Activated gamma-delta T cell treated with anti-CD3 and anti-CD28 coated beads, Interleukin-2, amount 50 U/mL, for 16 hours (primary cell): ENCODE data around the gene SYNPO2.
"Not testable (repeated sequence)": the region's sequence is repeated elsewhere in the genome, so short reads cannot be mapped to it uniquely, and the experiment has no call there.

ENCODE experiments used
- DNase-seq: peaks from one replicate; pipeline ENCODE4 v3.0.0-alpha.2; 2020; ENCODE audit warnings: low read depth

Gene SYNPO2

DNA sequence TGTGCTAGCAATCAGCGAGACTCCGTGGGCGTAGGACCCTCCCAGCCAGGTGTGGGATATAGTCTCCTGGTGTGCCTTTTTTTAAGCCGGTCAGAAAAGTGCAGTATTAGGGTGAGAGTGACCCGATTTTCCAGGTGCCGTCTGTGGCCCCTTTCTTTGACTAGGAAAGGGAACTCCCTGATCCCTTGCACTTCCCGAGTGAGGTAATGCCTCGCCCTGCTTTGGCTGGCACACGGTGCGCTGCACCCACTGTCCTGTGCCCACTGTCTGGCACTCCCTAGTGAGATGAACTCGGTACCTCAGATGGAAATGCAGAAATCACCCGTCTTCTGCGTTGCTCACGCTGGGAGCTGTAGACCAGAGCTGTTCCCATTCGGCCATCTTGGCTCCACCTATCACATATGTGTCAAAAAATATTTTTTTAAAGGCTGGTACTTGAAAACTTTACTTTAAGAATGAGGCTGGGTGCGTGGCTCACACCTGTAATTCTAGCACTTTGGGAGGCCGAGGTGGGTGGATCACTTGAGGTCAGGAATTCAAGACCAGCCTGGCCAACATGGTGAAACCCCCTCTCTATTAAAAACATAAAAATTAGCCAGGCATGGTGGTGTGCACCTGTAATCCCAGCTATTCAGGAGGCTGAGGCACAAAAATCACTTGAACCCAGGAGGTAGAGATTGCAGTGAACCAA is 179.2 kb downstream of the SYNPO2 start:
- DNase-seq: not testable (repeated sequence)

DNA sequence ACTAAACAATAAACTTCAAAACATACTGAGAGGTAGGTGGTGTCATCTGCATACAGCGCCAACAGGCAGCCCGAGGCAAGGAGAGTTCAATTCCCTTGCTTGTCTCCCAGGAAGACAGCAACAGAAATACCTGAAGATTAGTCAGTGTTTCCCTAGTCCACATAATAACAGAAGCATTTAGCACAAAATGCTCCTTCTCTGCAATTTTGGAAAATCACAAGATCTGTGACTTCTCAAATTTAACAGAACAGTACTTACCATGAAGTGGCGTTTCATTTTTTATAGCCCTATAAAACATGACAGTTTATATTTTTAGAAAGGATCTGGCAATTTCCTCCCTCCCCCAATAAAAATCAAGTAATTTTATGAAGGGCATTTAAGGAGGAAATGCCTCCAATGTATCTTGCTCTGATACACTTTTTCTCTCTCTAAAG is 179.9 kb downstream of the SYNPO2 start:
- DNase-seq: no peak

DNA sequence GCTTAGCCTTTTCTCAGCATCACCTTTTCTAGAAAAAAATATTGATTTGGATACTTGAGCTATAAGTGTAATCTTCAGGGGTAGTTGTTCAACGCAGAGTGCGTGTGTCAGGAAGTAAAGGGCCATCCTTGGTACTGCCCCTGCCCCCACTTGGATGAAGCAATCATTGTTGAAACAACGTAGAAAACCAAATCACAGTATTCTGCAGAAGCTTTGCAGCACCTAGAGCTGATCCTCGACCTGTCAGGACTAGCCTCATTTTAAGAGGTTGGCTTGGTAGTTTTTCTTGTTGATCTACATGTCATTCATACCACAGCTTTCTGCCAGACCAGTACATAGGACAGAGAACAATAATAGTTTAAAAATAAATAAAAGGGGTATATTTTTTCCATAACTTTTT is 181.6 kb downstream of the SYNPO2 start:
- no peak for DNase-seq

DNA sequence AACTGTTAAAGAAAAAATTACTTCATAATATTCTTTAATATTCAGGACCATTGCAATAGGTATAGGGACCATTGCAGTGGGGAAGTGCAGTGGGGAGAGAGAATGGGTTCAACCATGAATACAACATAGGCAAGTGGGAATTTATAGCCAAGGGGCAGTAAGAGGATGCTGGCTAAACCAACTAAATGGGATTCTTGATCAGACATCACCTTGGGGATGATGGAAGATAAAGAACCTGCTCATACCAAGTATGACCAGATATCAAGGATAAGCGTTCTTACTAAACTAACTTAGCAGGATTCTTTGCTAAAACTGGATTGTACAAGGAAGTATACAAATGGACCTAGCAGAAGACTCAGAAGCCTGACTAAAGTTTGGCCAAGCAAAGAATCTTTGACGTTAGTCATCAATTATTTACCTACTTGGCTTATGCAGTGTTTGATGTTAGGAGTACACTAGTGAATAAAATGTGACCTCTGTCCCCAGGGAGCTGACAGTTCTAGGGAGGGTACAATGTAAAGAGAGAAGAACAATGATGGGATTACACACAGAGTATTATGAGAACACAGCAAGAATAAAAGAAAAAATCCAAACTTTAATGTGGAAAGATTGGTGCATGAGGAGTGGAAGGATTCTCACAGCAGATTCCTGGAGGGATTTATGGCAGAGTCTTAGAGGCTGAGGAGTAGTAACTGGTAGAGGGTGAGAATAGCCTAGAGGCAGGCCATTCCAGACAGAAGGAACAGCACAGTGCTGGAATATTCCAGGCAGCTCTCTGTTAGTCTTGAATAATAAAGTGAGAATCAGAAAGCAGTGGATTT is 192.3 kb downstream of the SYNPO2 start:
- no peak for DNase-seq

DNA sequence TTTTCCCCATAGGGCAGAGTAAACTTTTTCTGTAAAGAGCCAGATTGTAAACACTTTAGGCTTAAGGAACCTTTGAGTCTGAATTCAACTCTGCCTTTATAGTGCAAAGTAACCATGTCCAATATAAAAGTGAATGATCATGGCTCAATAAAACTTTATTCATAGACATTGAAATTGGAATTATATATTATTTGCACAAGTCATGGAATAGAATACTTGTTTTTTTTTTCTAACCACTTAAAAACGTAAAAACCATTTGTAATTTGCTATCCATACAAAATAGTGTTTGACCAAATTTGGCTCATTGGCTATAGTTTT is 192.8 kb downstream of the SYNPO2 start:
- no peak for DNase-seq

DNA sequence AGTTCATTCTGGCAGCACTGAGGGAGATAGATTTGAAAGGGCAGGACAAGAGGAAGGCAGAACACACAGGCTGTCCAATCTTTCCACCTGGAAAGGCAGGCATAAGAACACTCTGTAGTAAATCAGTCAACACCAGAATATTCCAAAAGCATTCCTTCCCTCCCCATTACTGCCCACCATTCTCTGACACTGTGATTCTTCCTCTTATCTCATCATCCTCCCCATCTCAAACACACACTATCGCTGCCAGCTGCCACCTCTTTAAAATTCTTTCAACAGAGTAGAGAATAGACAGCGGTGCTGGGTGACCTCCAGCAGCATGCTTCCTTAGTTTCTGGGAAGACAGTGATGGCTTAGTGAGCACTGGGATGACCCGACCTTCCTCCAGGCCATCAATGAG is 193.3 kb downstream of the SYNPO2 start:
- DNase-seq: no peak

DNA sequence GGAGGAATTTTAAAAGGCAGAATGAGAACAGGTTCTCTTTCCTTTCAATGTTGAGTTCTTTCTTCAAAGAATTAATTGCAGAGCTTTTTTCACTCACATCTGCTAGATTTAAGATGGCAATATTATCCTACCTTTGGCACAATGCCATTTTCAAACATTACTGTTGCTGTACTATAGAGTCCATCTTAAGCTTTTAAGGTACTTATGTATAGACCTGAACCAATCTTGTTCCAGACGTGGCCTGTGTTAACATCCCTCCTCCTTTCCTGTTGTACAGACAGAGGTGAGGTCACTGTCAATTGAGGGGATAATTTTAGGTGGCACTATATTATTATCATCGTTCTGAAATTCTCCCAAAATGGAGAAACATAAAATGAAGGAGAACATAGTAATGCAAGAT is 194.0 kb downstream of the SYNPO2 start:
- no peak for DNase-seq

DNA sequence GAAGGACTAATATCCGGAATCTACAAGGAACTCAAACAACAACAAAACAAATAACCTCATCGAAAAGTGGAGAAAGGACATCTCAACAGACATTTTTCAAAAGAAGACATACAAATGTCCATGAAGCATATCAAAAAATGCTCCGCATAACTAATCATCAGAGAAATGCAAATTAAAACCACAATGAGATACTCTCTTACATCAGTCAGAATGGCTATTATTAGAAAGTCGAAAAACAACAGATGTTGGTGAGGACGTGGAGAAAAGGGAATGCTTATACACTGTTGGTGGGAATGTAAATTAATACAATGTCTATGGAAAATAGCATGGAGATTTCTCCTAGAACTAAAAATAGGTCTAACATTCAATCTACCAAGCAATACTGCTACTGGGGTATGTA is 195.9 kb downstream of the SYNPO2 start:
- DNase-seq: no peak

DNA sequence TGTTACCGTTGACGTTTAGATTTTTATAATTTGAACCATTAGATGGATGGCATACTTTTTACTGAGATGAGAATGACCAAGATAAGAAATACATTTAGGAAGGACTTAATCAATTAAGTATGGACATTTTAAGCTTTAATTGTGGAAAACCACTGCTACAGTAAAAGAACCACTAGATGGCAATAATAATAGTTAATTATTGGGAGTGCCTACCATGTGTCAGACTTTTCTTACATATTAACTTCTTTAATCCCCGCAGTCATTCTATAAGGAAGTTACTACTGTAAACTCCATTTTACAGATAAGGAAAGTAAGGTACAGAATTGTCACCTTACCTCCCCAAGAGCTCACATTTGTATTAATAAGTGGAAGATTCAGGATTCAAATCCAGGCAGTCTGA is 198.5 kb downstream of the SYNPO2 start:
- no peak for DNase-seq

DNA sequence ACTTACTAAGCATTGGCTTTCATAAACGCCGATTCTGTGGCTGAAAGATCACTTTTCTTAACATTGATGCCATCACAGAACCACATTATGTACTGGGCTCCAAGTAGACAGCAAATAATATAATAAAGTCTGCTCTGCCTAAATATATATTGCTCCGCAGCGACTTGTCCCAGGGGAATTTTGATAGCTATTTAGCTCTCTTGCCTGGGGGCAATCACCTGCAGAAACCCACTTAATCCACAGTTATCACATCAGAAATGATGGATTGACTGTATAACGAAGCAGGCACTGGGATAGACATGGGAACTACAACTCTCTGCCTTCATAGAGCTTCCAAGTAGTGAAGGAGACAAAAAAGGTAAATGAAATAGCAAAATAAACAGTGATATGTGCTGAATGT is 199.0 kb downstream of the SYNPO2 start:
- DNase-seq: no peak

DNA sequence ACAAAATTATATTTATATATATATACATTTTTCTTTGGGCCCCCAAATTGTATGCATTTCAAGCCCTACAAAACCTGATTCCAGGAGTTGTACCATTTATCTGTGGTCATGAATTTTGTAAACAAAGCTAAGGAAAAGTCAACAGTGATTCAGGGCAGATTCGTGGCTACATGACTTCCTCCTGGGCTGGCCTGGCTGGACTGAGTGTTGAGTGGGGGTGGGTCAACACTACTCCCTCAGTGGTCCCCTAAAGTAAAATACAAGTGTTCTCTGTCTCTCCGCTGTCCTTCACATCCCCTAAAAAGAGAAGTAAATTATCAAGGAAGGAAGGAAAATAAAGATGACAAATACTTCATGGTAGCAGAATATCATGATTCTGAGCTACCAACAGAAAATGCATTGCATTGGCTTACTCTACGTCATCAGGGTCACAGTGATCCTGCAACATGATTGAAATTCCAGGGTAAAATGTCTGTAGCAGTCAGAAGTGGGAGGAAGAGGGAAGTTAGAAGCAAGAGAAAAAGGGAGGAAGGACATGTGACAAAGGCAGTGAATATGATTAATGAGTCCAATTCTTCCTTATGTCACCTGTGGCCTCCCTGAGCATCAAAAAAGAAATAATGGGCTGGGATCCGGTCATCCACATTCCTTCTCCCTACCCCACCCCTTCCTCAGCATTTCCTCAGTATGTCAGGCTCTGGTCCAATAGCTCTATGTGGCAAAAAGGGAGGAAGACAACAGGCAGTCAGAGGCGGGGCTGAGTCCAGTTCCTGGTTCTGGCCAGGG is 204.6 kb downstream of the SYNPO2 start:
- no peak for DNase-seq

DNA sequence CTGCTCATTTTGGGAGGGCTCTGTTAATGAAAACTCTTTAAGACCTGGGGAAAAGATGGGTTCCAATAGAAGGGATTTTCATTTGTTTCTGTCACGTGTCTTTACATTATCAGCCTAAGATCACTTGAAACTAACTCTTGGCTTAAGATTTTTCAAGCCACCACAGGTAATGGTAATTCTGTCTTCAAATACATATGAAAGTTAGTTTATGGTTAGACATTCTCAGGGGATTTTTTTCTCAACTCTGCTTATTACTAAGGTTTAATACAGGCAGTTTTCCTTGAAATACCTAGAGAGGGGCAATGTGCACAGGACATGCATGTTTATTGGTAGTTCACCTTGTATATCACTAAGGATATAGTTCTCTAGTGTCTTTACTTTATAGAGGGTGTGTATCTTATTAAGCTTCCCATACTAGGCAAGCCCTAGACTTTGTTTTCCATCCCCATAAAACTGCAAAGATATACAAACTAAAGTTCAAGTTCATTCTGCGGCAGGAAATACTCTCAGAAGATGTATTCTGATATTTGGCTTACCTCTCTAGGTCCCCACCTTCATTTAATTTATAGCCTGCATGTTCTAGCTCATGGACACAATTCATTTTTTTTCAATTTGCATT is 208.7 kb downstream of the SYNPO2 start:
- DNase-seq: no peak

DNA sequence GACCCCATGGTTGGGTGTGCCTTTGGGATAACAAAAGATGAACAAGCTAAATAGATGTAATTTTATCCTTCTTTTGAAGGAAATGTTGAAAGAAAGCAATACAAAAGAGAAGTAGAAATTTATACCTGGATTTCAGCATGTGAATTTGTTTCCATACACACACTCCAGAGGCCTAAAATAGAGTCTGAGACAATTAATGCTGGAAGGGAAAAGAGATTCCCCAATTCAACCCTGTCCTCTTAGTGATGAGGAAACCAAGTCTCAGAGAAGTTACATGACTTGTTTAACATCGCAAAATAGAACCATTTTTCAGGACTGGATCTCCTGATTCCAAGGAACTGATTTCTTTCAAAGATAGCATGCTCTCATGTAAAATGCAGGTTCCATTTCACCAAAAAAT is 209.7 kb downstream of the SYNPO2 start:
- DNase-seq: no peak

DNA sequence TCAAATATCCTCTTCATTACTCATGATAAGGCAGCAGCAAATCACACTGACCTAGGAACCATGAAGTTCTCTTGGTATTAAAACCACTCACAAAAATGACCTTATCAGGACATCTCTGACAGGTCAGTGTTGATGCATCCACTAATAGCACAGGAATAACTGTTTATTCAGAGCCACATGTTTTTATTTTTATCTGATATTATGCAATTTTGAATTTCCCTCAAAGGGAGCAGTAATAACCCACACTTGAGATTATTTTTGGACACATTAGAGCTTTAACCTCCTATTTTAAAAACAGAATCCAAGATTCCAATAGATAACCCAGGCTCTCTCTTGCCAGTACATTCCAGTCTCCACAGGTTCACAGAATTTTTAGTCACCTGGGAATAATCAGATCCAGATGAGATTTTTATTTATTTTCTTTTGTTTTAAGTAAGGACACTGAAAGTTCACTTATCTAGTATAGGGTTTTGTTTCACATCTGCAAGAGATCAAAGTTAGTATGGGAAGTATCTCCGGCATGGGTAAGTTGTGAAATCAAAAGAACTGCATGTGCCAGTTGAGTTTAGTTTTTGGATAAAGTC is 210.7 kb downstream of the SYNPO2 start:
- no peak for DNase-seq

DNA sequence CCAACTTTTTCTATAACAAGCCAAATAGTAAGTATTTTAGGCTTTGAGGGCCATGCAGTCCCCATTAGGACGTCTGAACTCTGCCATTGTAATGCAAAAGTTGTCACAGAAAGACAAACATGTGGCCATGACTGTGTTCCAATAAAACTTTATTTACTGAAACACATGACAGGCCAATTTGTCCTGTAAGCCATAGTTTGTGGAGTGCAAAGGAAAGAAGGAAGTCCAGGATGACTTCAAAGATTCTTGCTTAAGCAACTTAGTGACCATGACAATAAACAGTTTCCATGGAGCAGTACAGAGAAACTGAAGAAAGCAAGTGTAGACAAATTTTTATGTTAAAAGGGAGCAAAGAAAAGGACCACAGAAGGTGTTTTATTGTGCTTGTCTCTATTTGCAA is 212.0 kb downstream of the SYNPO2 start:
- DNase-seq: no peak

DNA sequence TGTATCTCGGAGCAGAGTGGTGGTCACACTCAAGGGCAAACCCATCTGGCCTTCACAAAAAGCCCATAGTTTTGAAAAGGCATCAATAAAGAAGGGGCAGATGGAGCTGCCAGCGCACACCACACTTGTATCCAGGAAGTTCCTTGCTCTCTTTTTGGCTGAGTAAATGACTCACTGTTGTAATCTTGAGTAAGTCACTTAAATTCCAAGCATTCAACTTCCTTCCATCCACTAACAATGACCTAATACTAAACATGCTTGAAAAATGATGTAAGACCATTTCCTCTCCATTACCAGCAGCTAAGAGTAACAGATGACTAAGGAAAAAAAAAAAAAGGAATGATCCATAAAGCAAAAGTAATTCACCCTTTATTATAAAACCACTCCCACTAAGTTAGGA is 214.6 kb downstream of the SYNPO2 start:
- DNase-seq: no peak

DNA sequence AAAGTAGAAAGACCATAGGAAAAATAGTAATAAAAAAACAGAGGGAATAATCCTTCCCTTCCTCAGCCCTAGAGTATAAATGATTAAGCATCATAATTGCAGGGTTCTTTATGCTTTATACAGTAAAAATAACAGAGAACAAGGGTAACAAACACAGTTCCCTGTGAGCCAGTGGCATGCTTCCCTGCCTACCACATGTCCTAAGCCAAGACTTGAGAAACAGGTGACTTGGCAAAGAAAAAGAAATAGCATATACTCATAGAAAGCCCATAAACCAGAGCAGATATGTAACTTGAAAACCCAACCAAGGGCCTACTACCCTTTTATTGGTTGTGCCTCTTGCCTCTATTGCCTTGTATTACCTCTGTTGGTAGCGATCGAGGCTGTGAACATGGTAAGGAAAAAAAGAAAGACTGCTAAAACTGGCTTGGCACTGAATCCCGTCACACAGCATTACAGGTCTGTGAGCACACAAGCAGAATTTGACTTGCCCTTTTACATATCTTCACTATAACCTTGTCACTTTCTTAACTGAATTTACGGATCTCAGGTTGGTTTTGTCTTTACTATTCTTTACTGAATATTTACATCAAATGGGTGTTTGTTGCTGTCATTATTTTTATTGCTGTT is 216.1 kb downstream of the SYNPO2 start:
- no peak for DNase-seq

DNA sequence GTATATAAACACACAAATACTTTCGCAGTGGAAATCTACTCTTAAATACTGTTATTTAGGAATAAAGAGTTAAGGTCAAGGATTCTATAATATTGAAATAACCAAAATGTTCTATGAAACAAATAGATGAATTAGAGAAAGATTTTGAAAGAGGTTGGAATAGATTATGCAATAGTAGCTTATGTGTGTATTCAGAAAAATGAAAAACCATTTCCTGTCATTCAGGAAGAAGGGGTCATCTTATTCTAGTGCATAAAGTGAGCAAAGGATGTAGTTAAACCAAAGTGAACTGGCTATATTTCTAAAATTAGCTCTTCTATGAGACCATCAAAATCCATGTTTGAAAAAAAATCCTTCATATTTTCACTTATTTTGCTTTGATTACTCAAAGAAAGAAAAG is 217.0 kb downstream of the SYNPO2 start:
- DNase-seq: no peak

DNA sequence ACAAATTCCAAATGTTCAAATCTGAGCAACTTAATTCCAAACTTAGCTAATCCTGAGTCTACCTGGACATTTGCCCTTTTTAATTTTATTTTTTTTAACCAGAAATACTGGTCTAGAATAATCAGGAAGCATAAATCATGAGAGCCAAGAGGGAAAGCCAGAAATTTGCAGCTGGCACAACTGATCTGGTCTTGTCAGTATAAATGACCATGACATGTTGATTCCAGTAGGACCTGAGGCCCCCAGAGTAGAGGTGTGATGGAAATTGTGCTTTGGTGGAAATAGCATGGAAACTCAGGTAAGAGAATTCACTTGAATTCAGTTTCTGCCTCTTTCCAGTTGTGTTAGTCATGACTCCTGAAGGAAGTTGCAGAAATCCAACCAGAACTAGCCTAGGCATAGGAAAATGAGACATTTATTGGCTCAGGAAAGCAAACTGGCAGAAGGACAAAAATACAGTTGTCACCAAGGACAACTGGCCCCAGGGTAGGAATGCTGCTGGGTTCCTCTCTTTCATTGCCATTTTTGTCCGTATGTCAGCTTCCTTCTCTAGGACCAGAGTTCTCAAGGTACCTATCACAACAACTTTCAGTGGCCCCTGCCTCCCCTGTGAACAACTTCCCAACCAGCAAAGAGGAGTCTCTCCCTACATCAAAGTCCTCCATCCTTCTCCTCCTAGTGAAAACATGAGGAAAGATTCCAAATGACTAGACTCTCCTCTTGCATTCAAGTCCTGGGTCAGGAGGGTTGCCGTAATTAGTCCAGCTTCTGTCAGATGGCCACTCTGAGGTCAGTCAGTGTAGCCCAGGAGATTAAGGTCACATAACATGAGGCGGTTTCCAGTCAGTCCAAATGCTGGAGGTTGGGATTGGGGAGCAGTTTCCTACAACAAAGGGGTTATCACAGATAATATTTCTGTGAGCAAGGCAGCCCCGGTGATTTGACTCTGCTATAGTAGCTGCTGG is 217.7 kb downstream of the SYNPO2 start:
- no peak for DNase-seq

DNA sequence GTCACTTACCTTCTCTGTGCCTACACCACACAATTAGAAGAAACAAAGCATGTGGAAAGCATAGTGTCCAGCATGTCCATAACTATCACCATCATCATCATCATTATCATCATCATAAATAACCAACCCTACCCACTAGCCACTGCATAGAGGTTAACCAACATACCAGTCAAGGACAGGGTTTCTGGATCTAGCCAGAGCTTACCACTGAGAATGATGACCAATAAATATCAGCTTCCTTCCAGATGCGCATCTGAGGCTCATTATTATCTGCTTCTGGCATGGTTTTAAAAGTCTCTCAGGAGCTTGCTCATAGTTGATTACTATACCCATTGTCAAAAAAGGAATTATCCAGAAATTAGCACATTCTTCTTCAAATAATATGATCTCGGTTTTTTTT is 221.5 kb downstream of the SYNPO2 start:
- no peak for DNase-seq
